Thoracic aorta (tissue), 2 donors: Measurements from ENCODE around the gene NRL. TPM values are rescaled to one million over a fixed set of nuclear protein-coding genes. Genes with fewer than 3 reads are reported as not detected.

Source experiments
- ATAC-seq: fragments of 150-250 bp; one replicate; pipeline ENCODE4 v1.8.0; 2017; ENCODE audit warnings: low read depth; ENCODE audit not compliant: insufficient number of reproducible peaks, low FRiP score
- DNase-seq: peaks from one replicate; pipeline ENCODE4 v3.0.0-alpha.2; 2020; ENCODE audit warnings: low spot score
- H3K27ac ChIP-seq, 2 donors: fragments of 200-600 bp; sonication (generic); 1 replicate in 1 of 2; 2 replicates in 1 of 2; pipeline ENCODE4 v1.5.1; 2016; ENCODE audit warnings: mild to moderate bottlenecking in 2 of 2, moderate library complexity in 2 of 2
- H3K27me3 ChIP-seq: fragments of 200-600 bp; sonication (generic); replicated peaks from 2 replicates; pipeline ENCODE4 v1.6.0; 2016; ENCODE audit warnings: mild to moderate bottlenecking; ENCODE audit not compliant: insufficient read depth
- H3K36me3 ChIP-seq: fragments of 200-600 bp; sonication (generic); one replicate; pipeline ENCODE4 v1.5.1; 2016
- H3K4me1 ChIP-seq, 2 donors: fragments of 200-600 bp; sonication (generic); 1 replicate in 1 of 2; 2 replicates in 1 of 2; pipeline versions ENCODE4 v1.5.1 to v1.6.0; 2016; ENCODE audit warnings: low read depth in 2 of 2, mild to moderate bottlenecking in 1 of 2; ENCODE audit not compliant: control insufficient read depth in 1 of 2
- H3K4me3 ChIP-seq: fragments of 200-600 bp; sonication (generic); 2 replicates; pipeline ENCODE4 v1.5.1; 2016; ENCODE audit warnings: mild to moderate bottlenecking
- H3K9me3 ChIP-seq: fragments of 200-600 bp; sonication (generic); 2 replicates; pipeline ENCODE4 v1.5.1; 2016
- total RNA-seq, 2 donors: library from RNA; depleted of rRNA; stranded (reverse); fragments of >200 nt; gene quantifications; one replicate each; pipeline versions ENCODE4 v1.1.0 to v1.2.3, GENCODE V29; 2016
- TF ChIP-seq, protein P1 (sequence below): fragments of 200-600 bp; sonication (generic); IDR thresholded peaks from one replicate; pipeline ENCODE4 v1.5.1; 2019; ENCODE audit warnings: antibody characterized with exemption

NRL gene
- total RNA-seq, 2 donors from 2014 or later = 0.92 to 6.1 TPM

DNA sequence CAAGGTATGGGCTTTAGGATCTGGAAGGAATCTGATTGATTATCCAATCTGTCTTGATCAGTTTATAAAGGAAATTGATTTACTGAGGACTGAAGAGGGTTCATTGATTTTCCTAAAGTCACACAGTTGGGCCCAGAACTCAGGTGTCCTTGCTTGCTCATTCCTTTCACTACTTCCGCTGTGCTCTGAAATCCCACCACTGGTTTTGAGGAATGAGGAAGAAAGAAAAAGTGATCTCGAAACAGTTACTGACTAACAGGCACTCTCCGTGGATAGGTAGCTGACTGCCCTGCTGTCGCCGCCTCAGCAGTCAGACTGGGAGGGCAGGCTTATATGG lies 15.6 kb upstream of the NRL start, which contains the start of gene FITM1:
Gene FITM1 (plus strand): TSS at position 280 of the 337 bp plus-strand sequence. CDS start 905 bp downstream, outside the sequence.
- ATAC-seq (no peak), DNase-seq (no peak)
- TF ChIP-seq, protein P1, sequence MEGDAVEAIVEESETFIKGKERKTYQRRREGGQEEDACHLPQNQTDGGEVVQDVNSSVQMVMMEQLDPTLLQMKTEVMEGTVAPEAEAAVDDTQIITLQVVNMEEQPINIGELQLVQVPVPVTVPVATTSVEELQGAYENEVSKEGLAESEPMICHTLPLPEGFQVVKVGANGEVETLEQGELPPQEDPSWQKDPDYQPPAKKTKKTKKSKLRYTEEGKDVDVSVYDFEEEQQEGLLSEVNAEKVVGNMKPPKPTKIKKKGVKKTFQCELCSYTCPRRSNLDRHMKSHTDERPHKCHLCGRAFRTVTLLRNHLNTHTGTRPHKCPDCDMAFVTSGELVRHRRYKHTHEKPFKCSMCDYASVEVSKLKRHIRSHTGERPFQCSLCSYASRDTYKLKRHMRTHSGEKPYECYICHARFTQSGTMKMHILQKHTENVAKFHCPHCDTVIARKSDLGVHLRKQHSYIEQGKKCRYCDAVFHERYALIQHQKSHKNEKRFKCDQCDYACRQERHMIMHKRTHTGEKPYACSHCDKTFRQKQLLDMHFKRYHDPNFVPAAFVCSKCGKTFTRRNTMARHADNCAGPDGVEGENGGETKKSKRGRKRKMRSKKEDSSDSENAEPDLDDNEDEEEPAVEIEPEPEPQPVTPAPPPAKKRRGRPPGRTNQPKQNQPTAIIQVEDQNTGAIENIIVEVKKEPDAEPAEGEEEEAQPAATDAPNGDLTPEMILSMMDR = no peak
- Histone ChIP-seq H3K36me3 (no peaks in the 10 kb centered on the region), H3K4me1 (peaks cover 0 to 3% of the 10 kb centered on the region in 2 donors), H3K4me3 (no peak within 1 kb of the TSS), H3K9me3 (no peaks in the 10 kb centered on the region), H3K27me3 (no peaks in the 10 kb centered on the region), H3K27ac (no peak within 1 kb of the TSS)

DNA sequence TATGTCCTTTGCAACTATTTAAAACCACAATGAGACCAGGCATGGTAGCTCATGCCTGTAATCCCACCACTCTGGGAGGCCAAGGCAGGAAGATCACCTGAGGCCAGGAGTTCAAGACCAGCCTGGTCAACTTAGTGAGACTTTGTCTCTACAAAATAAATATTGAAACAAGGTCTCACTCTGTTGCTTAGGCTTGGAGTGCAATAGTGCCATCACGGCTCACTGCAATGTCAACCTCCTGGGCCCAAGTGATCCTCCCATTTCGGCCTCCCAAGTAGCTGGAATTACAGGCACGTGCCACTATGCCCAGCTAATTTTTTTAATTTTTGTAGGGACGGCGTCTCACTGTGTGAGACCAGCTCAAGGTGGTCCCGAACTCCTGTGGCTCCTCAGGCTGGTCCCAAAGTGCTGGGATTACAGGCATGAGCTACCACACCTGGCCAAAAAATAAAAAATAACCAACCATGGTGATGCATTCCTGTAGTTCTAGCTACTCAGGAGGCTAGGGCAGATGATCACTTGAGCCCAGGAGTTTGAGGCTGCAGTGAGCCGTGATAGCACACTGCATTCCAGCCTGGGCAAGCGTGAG lies 14.8 kb upstream of the NRL start:
- Histone ChIP-seq H3K36me3 (no peaks in the 10 kb centered on the region), H3K27me3 (no peaks in the 10 kb centered on the region), H3K4me1 (no peaks in the 10 kb centered on the region), H3K4me3 (no peak overlapping the region), H3K9me3 (no peaks in the 10 kb centered on the region), H3K27ac (no peak overlapping the region)
- no peak for DNase-seq
- TF ChIP-seq, protein P1 = no peak
- ATAC-seq = no peak

DNA sequence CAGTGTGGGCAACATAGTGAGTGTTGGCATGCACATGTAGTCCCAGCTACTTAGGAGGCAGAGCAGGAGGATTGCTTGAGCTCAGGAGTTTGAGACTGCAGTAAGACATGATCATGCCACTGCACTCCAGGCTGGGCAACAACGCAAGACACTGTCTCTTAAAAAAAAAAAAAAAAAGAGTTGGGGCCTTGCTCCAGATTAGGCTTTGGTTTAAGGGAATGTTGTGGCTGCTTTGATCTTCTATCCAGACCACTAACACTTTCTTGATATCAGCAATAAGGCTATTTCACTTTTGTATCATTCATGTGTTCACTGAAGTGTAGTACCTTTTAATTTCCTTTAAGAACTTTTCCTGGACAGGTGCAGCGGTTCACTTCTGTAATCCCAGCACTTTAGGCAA lies 12.9 kb upstream of the NRL start:
- Histone ChIP-seq H3K4me3 (no peak overlapping the region), H3K27me3 (no peaks in the 10 kb centered on the region), H3K9me3 (no peaks in the 10 kb centered on the region), H3K36me3 (peaks cover 7% of the 10 kb centered on the region), H3K4me1 (no peaks in the 10 kb centered on the region), H3K27ac (no peak overlapping the region)
- no peak for DNase-seq
- TF ChIP-seq, protein P1 = no peak
- no peak for ATAC-seq

- TF ChIP-seq, protein P1 = no peak
- H3K4me3 ChIP-seq = no peak overlapping the region
- H3K27me3 ChIP-seq = no peaks in the 10 kb centered on the region
- no peak overlapping the region for H3K27ac ChIP-seq
- H3K9me3 ChIP-seq = no peaks in the 10 kb centered on the region
- peaks cover 11% of the 10 kb centered on the region for H3K36me3 ChIP-seq
- DNase-seq (no peak), ATAC-seq (no peak)
- H3K4me1 ChIP-seq = no peaks in the 10 kb centered on the region
Observed at GRCh38 chr14:24126939-24127338, 12.2 kb upstream of the NRL start.

DNA sequence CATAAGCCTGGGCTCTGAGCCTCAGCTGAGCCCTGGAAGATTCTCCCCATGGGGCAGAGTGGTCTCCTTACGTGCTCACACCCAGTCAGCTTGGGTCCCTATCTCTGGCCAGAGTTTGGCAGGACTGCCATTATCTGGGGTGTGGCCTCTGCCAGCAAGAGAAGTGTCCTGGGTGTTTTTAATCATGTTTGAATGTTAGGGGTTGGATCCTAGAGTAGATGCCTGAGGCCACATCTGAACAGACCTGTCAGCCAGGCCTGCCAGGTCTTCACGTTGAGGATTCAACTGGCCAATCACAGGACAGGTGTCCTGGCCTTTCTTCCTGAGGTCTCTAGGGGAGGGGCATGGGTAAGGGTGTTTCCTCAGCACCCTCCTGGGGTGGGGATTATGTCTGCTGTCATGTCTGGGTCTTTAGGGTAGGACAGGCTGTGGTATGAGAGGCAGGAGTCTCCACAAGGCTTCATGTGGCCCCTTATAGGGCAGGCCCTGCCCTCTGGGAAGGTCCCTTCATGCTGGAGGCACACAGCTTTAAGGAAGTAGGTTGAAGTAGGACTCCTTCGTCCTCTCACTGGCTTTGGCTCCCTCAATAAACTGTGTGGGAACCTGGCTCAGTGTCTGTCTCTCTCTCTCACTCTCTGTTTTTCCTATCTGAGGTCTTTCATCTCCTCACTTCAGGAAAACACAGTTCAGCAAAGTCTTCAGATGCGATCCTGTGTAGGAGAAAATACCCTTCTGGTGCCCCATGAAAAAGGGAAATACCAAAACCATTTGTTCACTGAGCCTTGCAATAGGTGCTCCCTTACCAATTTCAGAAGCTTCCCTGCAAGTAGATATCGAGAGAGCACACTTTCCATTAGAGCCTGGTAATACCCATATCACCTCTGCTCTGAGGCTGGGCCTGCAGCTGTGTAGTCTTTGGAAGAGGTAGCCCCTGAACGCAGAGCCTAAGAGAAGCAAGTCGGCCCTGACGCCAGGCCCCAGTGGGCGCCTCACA lies 9.0 kb upstream of the NRL start:
- H3K4me3 ChIP-seq = no peak overlapping the region
- peaks cover 37% of the 10 kb centered on the region for H3K36me3 ChIP-seq
- no peak for ATAC-seq
- no peaks in the 10 kb centered on the region for H3K4me1 ChIP-seq
- TF ChIP-seq, protein P1 = no peak
- H3K9me3 ChIP-seq = no peaks in the 10 kb centered on the region
- H3K27me3 ChIP-seq = no peaks in the 10 kb centered on the region
- DNase-seq = no peak
- H3K27ac ChIP-seq = no peak overlapping the region
